ENCODE measurements around the gene SUPT16H. TPM values are rescaled to one million over a fixed set of nuclear protein-coding genes. Genes with fewer than 3 reads are reported as not detected.
"Not testable (repeated sequence)": the region's sequence is repeated elsewhere in the genome, so short reads cannot be mapped to it uniquely, and the experiment has no call there.

SUPT16H gene
- total RNA-seq, 1 experiment from 2014 or later, result 65.4 TPM

DNA sequence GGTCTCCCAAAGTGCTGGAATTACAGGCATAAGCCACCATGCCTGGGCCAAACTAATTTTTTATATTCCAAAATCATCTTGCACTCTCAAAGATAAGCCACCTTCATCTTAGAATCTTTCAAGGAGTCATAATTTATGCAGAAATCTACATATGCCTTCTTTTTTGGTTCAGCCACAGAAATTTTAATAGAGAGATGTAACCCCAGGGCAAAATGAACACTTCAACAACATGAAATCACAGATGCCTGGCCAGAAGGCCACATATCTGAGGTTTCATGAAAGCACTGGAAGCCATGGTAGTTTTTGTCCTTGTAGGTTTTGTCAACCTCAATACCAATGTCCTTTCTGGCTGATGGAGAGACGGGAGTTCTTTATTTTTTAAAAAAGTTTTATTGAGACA is 9.8 kb downstream of the SUPT16H start:
- ChIA-PET POLR2A (ENCODE audit: unreplicated experiment) (no interaction called here), CTCF (no interaction called here)
- H3F3A ChIP-seq (ENCODE audit: insufficient read depth, low read depth), result no peaks in the 10 kb centered on the region
- no peaks in the 10 kb centered on the region for H3K9me2 ChIP-seq (ENCODE audit: insufficient read depth)
- H3K4me3 ChIP-seq, result no peak overlapping the region
- H3K36me3 ChIP-seq (ENCODE audit: low read depth), result no peaks in the 10 kb centered on the region
- no peaks in the 10 kb centered on the region for H3K4me1 ChIP-seq (replicated peaks; ENCODE audit: insufficient read depth)
- H3K79me2 ChIP-seq (ENCODE audit: low read depth), result peaks cover 27% of the 10 kb centered on the region
- H2AFZ ChIP-seq, result no peak overlapping the region
- H3K27ac ChIP-seq, result no peak overlapping the region
- H3K27me3 ChIP-seq (ENCODE audit: insufficient read depth, low read depth), result no peaks in the 10 kb centered on the region
- DNase-seq, result no peak
- H3K4me2 ChIP-seq, result no peak overlapping the region
- intact Hi-C loops (cut with micrococcal nuclease; ENCODE audit: unreplicated experiment), result loop anchor here (10.0 kb wide), 1 partner anchor 129 kb away; no protein-coding TSS in a partner anchor
- no peak for TF ChIP-seq EZH2 (IDR thresholded peaks at IDR 0.05; ENCODE audit: low read depth)
- TF ChIP-seq, protein P1, sequence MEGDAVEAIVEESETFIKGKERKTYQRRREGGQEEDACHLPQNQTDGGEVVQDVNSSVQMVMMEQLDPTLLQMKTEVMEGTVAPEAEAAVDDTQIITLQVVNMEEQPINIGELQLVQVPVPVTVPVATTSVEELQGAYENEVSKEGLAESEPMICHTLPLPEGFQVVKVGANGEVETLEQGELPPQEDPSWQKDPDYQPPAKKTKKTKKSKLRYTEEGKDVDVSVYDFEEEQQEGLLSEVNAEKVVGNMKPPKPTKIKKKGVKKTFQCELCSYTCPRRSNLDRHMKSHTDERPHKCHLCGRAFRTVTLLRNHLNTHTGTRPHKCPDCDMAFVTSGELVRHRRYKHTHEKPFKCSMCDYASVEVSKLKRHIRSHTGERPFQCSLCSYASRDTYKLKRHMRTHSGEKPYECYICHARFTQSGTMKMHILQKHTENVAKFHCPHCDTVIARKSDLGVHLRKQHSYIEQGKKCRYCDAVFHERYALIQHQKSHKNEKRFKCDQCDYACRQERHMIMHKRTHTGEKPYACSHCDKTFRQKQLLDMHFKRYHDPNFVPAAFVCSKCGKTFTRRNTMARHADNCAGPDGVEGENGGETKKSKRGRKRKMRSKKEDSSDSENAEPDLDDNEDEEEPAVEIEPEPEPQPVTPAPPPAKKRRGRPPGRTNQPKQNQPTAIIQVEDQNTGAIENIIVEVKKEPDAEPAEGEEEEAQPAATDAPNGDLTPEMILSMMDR (conservative IDR thresholded peaks at IDR 0.05), result no peak
- peaks cover 21% of the 10 kb centered on the region for H4K20me1 ChIP-seq (ENCODE audit: insufficient read depth)
- no peaks in the 10 kb centered on the region for H3K9me3 ChIP-seq (ENCODE audit: insufficient read depth, low read depth)
- BruUV-seq (replicated peaks), result no TSS peak

DNA sequence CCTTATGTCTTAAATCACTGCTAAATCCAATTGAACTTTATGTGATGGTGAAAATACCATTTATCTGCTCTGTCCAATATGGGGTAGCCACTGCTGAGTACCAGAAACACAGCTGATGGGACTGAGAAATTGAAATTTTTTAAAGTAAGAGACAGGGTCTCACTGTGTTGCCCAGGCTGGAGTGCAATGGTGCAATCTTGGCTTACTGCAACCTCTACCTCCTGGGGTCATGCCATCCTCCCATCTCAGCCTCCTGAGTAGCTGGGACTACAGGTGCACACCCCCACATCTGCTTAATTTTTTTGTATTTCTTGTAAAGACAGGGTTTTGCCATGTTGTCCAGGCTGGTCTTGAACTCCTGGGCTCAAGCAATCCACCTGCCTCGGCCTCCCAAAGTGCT is 11.0 kb downstream of the SUPT16H start:
- H3K9me2 ChIP-seq (ENCODE audit: insufficient read depth); DNase-seq; H3K4me3 ChIP-seq; H3K4me2 ChIP-seq; H3K9me3 ChIP-seq (ENCODE audit: insufficient read depth, low read depth); H3K27me3 ChIP-seq (ENCODE audit: insufficient read depth, low read depth); H3K27ac ChIP-seq; H2AFZ ChIP-seq; H3K36me3 ChIP-seq (ENCODE audit: low read depth); POLR2A ChIA-PET (ENCODE audit: unreplicated experiment); H3F3A ChIP-seq (ENCODE audit: insufficient read depth, low read depth); H3K4me1 ChIP-seq (replicated peaks; ENCODE audit: insufficient read depth); CTCF ChIA-PET; BruUV-seq (replicated peaks): not testable (repeated sequence)
- Histone ChIP-seq H4K20me1 (ENCODE audit: insufficient read depth) (peaks cover 21% of the 10 kb centered on the region), H3K79me2 (ENCODE audit: low read depth) (peaks cover 18% of the 10 kb centered on the region)
- intact Hi-C loops (cut with micrococcal nuclease; ENCODE audit: unreplicated experiment), result loop anchor here (10.0 kb wide), 1 partner anchor 128 kb away; no protein-coding TSS in a partner anchor

DNA sequence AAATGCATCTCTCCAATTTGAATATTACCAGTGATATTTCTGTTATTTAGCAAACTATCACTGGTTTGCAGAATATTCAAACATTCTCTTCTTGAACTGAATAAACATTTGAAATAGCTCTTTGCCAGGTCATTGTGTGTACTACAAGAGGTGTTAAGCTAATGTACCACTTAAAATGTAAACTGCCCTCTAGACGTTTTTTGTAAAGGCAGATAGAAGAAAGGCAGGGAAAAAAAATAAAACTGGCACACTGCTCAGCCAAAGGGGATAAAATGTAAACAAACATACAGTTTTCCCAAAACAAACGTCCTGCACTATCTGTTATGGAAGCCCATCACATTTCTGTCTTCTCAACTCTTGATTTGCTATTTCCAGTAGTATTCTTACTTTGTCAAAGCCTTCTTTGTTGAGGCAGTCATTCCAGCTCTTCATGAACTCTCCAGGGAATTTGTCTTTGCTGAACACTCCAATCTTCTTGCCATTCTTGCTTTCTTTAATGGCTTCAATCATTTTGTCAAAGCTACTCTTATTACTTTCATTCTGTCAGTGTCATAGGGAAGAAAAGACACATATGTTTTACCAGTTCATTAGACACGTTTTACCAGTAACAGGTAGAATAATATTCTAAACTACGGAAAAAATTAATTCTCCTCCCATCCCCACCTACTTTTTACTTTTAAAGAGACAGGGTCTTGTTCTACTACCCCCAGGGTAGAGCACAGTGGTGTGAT is 13.7 kb downstream of the SUPT16H start:
- H3K27me3 ChIP-seq (ENCODE audit: insufficient read depth, low read depth), result no peaks in the 10 kb centered on the region
- H3K9me2 ChIP-seq (ENCODE audit: insufficient read depth), result no peaks in the 10 kb centered on the region
- H4K20me1 ChIP-seq (ENCODE audit: insufficient read depth), result peaks cover 5% of the 10 kb centered on the region
- peaks cover 7% of the 10 kb centered on the region; the same call in 1 of the 2 replicates for H3K36me3 ChIP-seq (ENCODE audit: low read depth)
- H3K27ac ChIP-seq, result no peak overlapping the region
- H3K9me3 ChIP-seq (ENCODE audit: insufficient read depth, low read depth), result no peaks in the 10 kb centered on the region
- no peak overlapping the region for H3K4me3 ChIP-seq
- TF ChIP-seq, protein P1 (conservative IDR thresholded peaks at IDR 0.05), result no peak
- no peak for TF ChIP-seq EZH2 (IDR thresholded peaks at IDR 0.05; ENCODE audit: low read depth)
- POLR2A ChIA-PET (ENCODE audit: unreplicated experiment), result no interaction called here
- 0 out of 2 replicates have a peak, but pooled peaks cover 7% of the 10 kb centered on the region for H3K79me2 ChIP-seq (ENCODE audit: low read depth)
- CTCF ChIA-PET, result no interaction called here
- BruUV-seq (replicated peaks), result no TSS peak
- H3F3A ChIP-seq (ENCODE audit: insufficient read depth, low read depth), result no peaks in the 10 kb centered on the region
- H2AFZ ChIP-seq, result no peak overlapping the region
- intact Hi-C loops (cut with micrococcal nuclease; ENCODE audit: unreplicated experiment), result loop anchor here (10.0 kb wide), 1 partner anchor 125 kb away; no protein-coding TSS in a partner anchor
- H3K4me2 ChIP-seq, result no peak overlapping the region
- no peak for DNase-seq
- H3K4me1 ChIP-seq (replicated peaks; ENCODE audit: insufficient read depth), result no peaks in the 10 kb centered on the region

All from PC-9 (cell line).